Fibroblast of lung (primary cell): ENCODE results near the gene DDX10. TPM values are rescaled to one million over a fixed set of nuclear protein-coding genes. Genes with fewer than 3 reads are reported as not detected.

ENCODE experiments used
- DNase-seq, 2 donors: peaks; one replicate each; pipeline versions ENCODE4 v3.0.0 to v3.0.0-alpha.2; 2010; ENCODE audit warnings: low read depth in 2 of 2
- H2AFZ ChIP-seq: 2 replicates; pipeline ENCODE4 v1.5.1; 2012; ENCODE audit warnings: low read length, control low read depth, inconsistent platforms
- H3K27ac ChIP-seq: 2 replicates; pipeline ENCODE4 v1.5.1; 2011; ENCODE audit warnings: low read length, control low read depth; ENCODE audit not compliant: insufficient read depth
- H3K27me3 ChIP-seq: 2 replicates; pipeline ENCODE4 v1.5.1; 2011; ENCODE audit warnings: mild to moderate bottlenecking, low read length; ENCODE audit not compliant: control insufficient read depth, insufficient read depth
- H3K36me3 ChIP-seq: 2 replicates; pipeline ENCODE4 v1.5.1; 2011; ENCODE audit warnings: low read length; ENCODE audit not compliant: control insufficient read depth, insufficient read depth
- H3K4me1 ChIP-seq: 2 replicates; pipeline ENCODE4 v1.5.1; 2011; ENCODE audit warnings: low read length; ENCODE audit not compliant: control insufficient read depth, insufficient read depth; ENCODE audit errors: extremely low read depth
- H3K4me2 ChIP-seq: 2 replicates; pipeline ENCODE4 v1.5.1; 2011; ENCODE audit warnings: low read length, control low read depth; ENCODE audit not compliant: insufficient read depth; ENCODE audit errors: extremely low read depth
- H3K4me3 ChIP-seq, 4 experiments: fragments of 200-600 bp in 1 of 4; sonication (generic) in 1 of 4; replicated peaks in 1 of 4; 2 replicates each; pipeline ENCODE4 v1.5.1; 2011 to 2016; ENCODE audit warnings: low read length in 4 of 4, low read depth in 3 of 4, mild to moderate bottlenecking in 3 of 4, control low read depth in 2 of 4, inconsistent platforms in 1 of 4, mixed read lengths in 1 of 4; ENCODE audit not compliant: insufficient read depth in 1 of 4; ENCODE audit errors: control extremely low read depth in 1 of 4
- H3K79me2 ChIP-seq: 2 replicates; pipeline ENCODE4 v1.5.1; 2012; ENCODE audit warnings: mild to moderate bottlenecking, low read length, inconsistent platforms; ENCODE audit not compliant: control insufficient read depth, insufficient read depth
- H3K9ac ChIP-seq: 2 replicates; pipeline ENCODE4 v1.5.1; 2011; ENCODE audit warnings: mild to moderate bottlenecking, low read length, control low read depth; ENCODE audit not compliant: insufficient read depth
- H3K9me3 ChIP-seq: 2 replicates; pipeline ENCODE4 v1.5.1; 2012; ENCODE audit warnings: low read depth, low read length; ENCODE audit not compliant: control insufficient read depth, insufficient read depth
- H4K20me1 ChIP-seq: 2 replicates; pipeline ENCODE4 v1.5.1; 2011; ENCODE audit warnings: low read length; ENCODE audit not compliant: control insufficient read depth, insufficient read depth; ENCODE audit errors: extremely low read depth
- CTCF ChIP-seq, 2 donors: IDR thresholded peaks in 1 of 2; conservative IDR thresholded peaks in 1 of 2; 1 replicate in 1 of 2; 2 replicates in 1 of 2; pipeline ENCODE4 v1.5.1; 2011 to 2012; ENCODE audit warnings: low read length in 2 of 2, control low read depth in 1 of 2, inconsistent platforms in 1 of 2, low read depth in 1 of 2, mild to moderate bottlenecking in 1 of 2
- EZH2 ChIP-seq: IDR thresholded peaks from 2 replicates; pipeline ENCODE4 v1.5.1; 2012; ENCODE audit warnings: low read length, control low read depth, mild to moderate bottlenecking; ENCODE audit errors: missing control alignments
- polyA plus RNA-seq, 2 donors: library from polyadenylated mRNA; depleted of rRNA in 1 of 2; stranded (reverse) in 1 of 2; unstranded in 1 of 2; fragments of >200 nt; gene quantifications; 2 replicates each; pipeline ENCODE4 v1.2.1, GENCODE V29; 2011 to 2012; ENCODE audit warnings: missing spikeins in 1 of 2
- total RNA-seq: library from RNA; depleted of rRNA; stranded (reverse); fragments of >200 nt; gene quantifications from 2 replicates; pipeline ENCODE4 v1.2.1, GENCODE V29; 2014

DDX10 gene
- total and polyA plus RNA-seq, 2 donors (not counting 1 experiment from before 2014, with no cell fraction given): 18.5 to 20.7 TPM

GRCh38 chr11:108943853-108944252 is 279.0 kb downstream of the DDX10 start:
- H2AFZ ChIP-seq: no peak overlapping the region
- TF ChIP-seq CTCF (conservative IDR thresholded peaks at IDR 0.05 in 1 of 2, IDR thresholded peaks at IDR 0.05 in 1 of 2; ENCODE audit: low read depth in 1 of 2, low read length in 2 of 2) (no peak), EZH2 (no peak)

GRCh38 chr11:108944471-108945178 is 279.8 kb downstream of the DDX10 start:
- no peaks in the 10 kb centered on the region for H4K20me1 ChIP-seq
- TF ChIP-seq EZH2 (no peak), CTCF (conservative IDR thresholded peaks at IDR 0.05 in 1 of 2, IDR thresholded peaks at IDR 0.05 in 1 of 2; ENCODE audit: low read depth in 1 of 2, low read length in 2 of 2) (no peak)
- H3K79me2 ChIP-seq: no peaks in the 10 kb centered on the region

More at GRCh38 chr11:108943853-108944252, 279.0 kb downstream of the DDX10 start:
- Histone ChIP-seq H3K4me1 (no peaks in the 10 kb centered on the region), H3K27ac (no peak overlapping the region), H3K36me3 (no peaks in the 10 kb centered on the region), H3K9me3 (no peaks in the 10 kb centered on the region), H3K9ac (no peak overlapping the region), H3K79me2 (no peaks in the 10 kb centered on the region), H3K4me3 (no peak overlapping the region), H3K27me3 (no peaks in the 10 kb centered on the region), H3K4me2 (no peak overlapping the region), H4K20me1 (no peaks in the 10 kb centered on the region)
- no peak for DNase-seq

GRCh38 chr11:108945341-108945740 is 280.5 kb downstream of the DDX10 start:
- DNase-seq: no peak
- Histone ChIP-seq H3K4me2 (no peak overlapping the region), H3K4me3 (no peak overlapping the region)

More at GRCh38 chr11:108944471-108945178, 279.8 kb downstream of the DDX10 start:
- DNase-seq: no peak
- Histone ChIP-seq H3K4me3 (no peak overlapping the region), H3K27me3 (no peaks in the 10 kb centered on the region), H3K27ac (no peak overlapping the region), H3K9me3 (no peaks in the 10 kb centered on the region), H3K36me3 (no peaks in the 10 kb centered on the region), H2AFZ (no peak overlapping the region), H3K4me2 (no peak overlapping the region), H3K4me1 (no peaks in the 10 kb centered on the region), H3K9ac (no peak overlapping the region)

More at GRCh38 chr11:108945341-108945740, 280.5 kb downstream of the DDX10 start:
- Histone ChIP-seq H3K27me3 (no peaks in the 10 kb centered on the region), H3K27ac (no peak overlapping the region), H2AFZ (no peak overlapping the region), H3K4me1 (no peaks in the 10 kb centered on the region), H3K9ac (no peak overlapping the region), H3K36me3 (no peaks in the 10 kb centered on the region), H3K9me3 (no peaks in the 10 kb centered on the region), H4K20me1 (no peaks in the 10 kb centered on the region), H3K79me2 (no peaks in the 10 kb centered on the region)
- no peak for TF ChIP-seq CTCF (conservative IDR thresholded peaks at IDR 0.05 in 1 of 2, IDR thresholded peaks at IDR 0.05 in 1 of 2; ENCODE audit: low read depth in 1 of 2, low read length in 2 of 2)
